GM18858 (cell line): ENCODE results near the gene ARMH3.
A peak's percentile ranks its signal among the peaks of the same experiment; 100 is the strongest.
"Not testable (repeated sequence)": the region's sequence is repeated elsewhere in the genome, so short reads cannot be mapped to it uniquely, and the experiment has no call there.

Source experiments
- ATAC-seq: cut with Tn5 transposase; IDR thresholded peaks from one replicate; pipeline ENCODE4 v1.9.1; 2021; ENCODE audit not compliant: unreplicated experiment

Gene ARMH3

GRCh38 chr10:102055647-102056419, at the start of gene ARMH3:
TSS of gene ARMH3 (minus strand) at chr10:102056173. CDS start at chr10:102040114, 16,059 bp downstream.
- ATAC-seq = peak; percentile 91

GRCh38 chr10:102102421-102102820, 46.4 kb upstream of the ARMH3 start:
- ATAC-seq = no peak

GRCh38 chr10:102101152-102101551, 45.2 kb upstream of the ARMH3 start:
- ATAC-seq = no peak

GRCh38 chr10:102096449-102096848, 40.5 kb upstream of the ARMH3 start:
- no peak for ATAC-seq

- ATAC-seq = no peak
Observed at GRCh38 chr10:102090772-102091171, 34.8 kb upstream of the ARMH3 start.

GRCh38 chr10:102086196-102086595, 30.2 kb upstream of the ARMH3 start:
- ATAC-seq = no peak

- ATAC-seq = no peak
Observed at GRCh38 chr10:102085336-102085735, 29.4 kb upstream of the ARMH3 start.

GRCh38 chr10:102083541-102083940, 27.6 kb upstream of the ARMH3 start:
- ATAC-seq = no peak

GRCh38 chr10:102072673-102073527, 16.9 kb upstream of the ARMH3 start:
- ATAC-seq = no peak

- ATAC-seq = no peak
Observed at GRCh38 chr10:102069071-102069470, 13.1 kb upstream of the ARMH3 start.

GRCh38 chr10:102068216-102068615, 12.2 kb upstream of the ARMH3 start:
- ATAC-seq = no peak

GRCh38 chr10:102067091-102067916, 11.3 kb upstream of the ARMH3 start:
- no peak for ATAC-seq

- no peak for ATAC-seq
Observed at GRCh38 chr10:102066399-102067088, 10.6 kb upstream of the ARMH3 start.

- peak; percentile 16 for ATAC-seq
Observed at GRCh38 chr10:102065561-102066398, 9.8 kb upstream of the ARMH3 start.

- ATAC-seq = peak; percentile 84
Observed at GRCh38 chr10:102064868-102065560, 9.0 kb upstream of the ARMH3 start, which contains the start of gene HPS6. TSS of gene HPS6 (plus strand) at chr10:102065349. CDS start at chr10:102065475, 126 bp downstream.

GRCh38 chr10:102064503-102064867, 8.5 kb upstream of the ARMH3 start:
- no peak for ATAC-seq

GRCh38 chr10:102059987-102060386, 4.0 kb upstream of the ARMH3 start:
- no peak for ATAC-seq

GRCh38 chr10:102054881-102055646, 909 bp downstream of the ARMH3 start:
- ATAC-seq = not testable (repeated sequence)
